ENCODE data around the gene COPB2. TPM values are rescaled to one million over a fixed set of nuclear protein-coding genes. Genes with fewer than 3 reads are reported as not detected.

Gene COPB2
- total and polyA plus RNA-seq, 2 donors: 59.3 to 157 TPM

Small RNA genes lying within 50 kb of the gene (small RNA-seq; reads per million reads assigned to genes)
- not detected for gene RF00026

Other genes with a start within 250 kb of the COPB2 start
- gene MRPS22, start 45.6 kb downstream of the COPB2 start, total RNA-seq: 62.1 TPM
- 42.2 TPM for gene MRPS22, start 45.6 kb downstream of the COPB2 start, polyA plus RNA-seq
- not detected for gene RBP2, start 86.9 kb upstream of the COPB2 start, total RNA-seq
- gene RBP2, start 86.9 kb upstream of the COPB2 start, polyA plus RNA-seq: not detected
- gene RBP1, start 150.1 kb upstream of the COPB2 start, total RNA-seq: 41.5 TPM
- 94.2 TPM for gene RBP1, start 150.1 kb upstream of the COPB2 start, polyA plus RNA-seq